K562 (cell line): ENCODE data around the gene PACRG.

ENCODE experiments used
- CBX1 ChIP-seq: sonication (generic); IDR thresholded peaks from 2 replicates; pipeline ENCODE4 v1.6.1; 2016; ENCODE audit warnings: antibody characterized with exemption, low read depth, mild to moderate bottlenecking
- NR2C1 ChIP-seq, 2 experiments: fragments of 450-650 bp; IDR thresholded peaks; 2 replicates each; pipeline ENCODE4 v1.6.1; 2017; ENCODE audit warnings: mild to moderate bottlenecking in 2 of 2, antibody characterized with exemption in 1 of 2, inconsistent platforms in 1 of 2, missing compliant biosample characterization in 1 of 2, missing genetic modification characterization in 1 of 2
- POLR2A ChIP-seq: fragments of 450-650 bp; conservative IDR thresholded peaks from 2 replicates; pipeline ENCODE4 v1.6.1; 2016
- TF ChIP-seq, protein P1 (sequence below): fragments of 250-450 bp; sonication (Bioruptor Pico); IDR thresholded peaks from 2 replicates; pipeline ENCODE4 v1.5.0; 2022; ENCODE audit warnings: mild to moderate bottlenecking

DNA sequence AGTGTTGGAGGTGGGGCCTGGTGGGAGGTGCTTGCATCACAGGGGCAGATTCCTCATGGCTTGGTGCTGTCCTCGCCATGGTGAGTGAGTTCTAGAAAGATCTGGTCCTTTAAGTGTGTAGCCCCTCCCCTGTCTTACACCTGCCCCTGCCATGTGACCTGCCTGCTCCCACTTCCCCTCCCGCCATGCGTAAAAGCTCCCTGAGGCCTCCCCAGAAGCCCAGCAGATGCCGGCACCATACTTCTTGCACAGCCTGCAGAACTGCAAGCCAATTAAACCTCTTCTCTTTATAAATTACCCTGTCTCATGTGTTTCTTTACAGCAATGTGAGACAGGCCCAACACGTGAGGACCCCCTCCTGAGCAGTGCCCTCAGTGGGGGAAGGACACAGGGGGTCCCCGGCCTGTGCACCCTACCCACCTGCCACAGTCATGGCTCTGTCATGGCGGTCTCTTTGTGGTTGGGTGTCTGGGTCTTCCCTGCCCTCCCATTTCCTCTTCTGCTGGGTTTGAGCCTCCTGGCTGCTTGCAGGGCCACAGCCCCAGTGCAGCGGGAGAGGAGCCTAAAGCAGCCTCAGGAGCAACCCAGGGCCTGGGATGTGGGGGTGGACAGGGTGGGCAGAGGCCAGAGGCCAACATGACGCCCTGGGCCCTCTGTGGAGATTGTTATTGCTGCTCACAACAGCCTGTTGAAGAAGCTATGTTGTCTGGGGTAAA, 599.5 kb downstream of the PACRG start:
- TF ChIP-seq POLR2A (no peak), NR2C1 (IDR thresholded peaks at IDR 0.05) (no peak), NR2C1 (tag; IDR thresholded peaks at IDR 0.05) (no peak), CBX1 (no peak)
- TF ChIP-seq, protein P1, sequence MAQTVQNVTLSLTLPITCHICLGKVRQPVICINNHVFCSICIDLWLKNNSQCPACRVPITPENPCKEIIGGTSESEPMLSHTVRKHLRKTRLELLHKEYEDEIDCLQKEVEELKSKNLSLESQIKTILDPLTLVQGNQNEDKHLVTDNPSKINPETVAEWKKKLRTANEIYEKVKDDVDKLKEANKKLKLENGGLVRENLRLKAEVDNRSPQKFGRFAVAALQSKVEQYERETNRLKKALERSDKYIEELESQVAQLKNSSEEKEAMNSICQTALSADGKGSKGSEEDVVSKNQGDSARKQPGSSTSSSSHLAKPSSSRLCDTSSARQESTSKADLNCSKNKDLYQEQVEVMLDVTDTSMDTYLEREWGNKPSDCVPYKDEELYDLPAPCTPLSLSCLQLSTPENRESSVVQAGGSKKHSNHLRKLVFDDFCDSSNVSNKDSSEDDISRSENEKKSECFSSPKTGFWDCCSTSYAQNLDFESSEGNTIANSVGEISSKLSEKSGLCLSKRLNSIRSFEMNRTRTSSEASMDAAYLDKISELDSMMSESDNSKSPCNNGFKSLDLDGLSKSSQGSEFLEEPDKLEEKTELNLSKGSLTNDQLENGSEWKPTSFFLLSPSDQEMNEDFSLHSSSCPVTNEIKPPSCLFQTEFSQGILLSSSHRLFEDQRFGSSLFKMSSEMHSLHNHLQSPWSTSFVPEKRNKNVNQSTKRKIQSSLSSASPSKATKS (CRISPR knock-in tag), result no peak
